GM21619 (cell line): ENCODE data around the gene PPFIA1.

Source experiments
- ATAC-seq: cut with Tn5 transposase; IDR thresholded peaks from one replicate; pipeline ENCODE4 v1.9.1; 2021; ENCODE audit not compliant: unreplicated experiment

PPFIA1 gene

GRCh38 chr11:70352601-70353000 is 82.1 kb downstream of the PPFIA1 start:
- no peak for ATAC-seq

GRCh38 chr11:70353329-70353728 is 82.8 kb downstream of the PPFIA1 start:
- ATAC-seq: no peak

GRCh38 chr11:70353900-70354568 is 83.5 kb downstream of the PPFIA1 start:
- no peak for ATAC-seq

GRCh38 chr11:70354629-70355028 is 84.1 kb downstream of the PPFIA1 start:
- ATAC-seq: no peak

- no peak for ATAC-seq
Observed at GRCh38 chr11:70358753-70359152, 88.3 kb downstream of the PPFIA1 start.

GRCh38 chr11:70359451-70360205 is 89.1 kb downstream of the PPFIA1 start:
- no peak for ATAC-seq

GRCh38 chr11:70360211-70360610 is 89.7 kb downstream of the PPFIA1 start:
- ATAC-seq: no peak

GRCh38 chr11:70364178-70364577 is 93.7 kb downstream of the PPFIA1 start:
- ATAC-seq: no peak

- ATAC-seq: no peak
Observed at GRCh38 chr11:70364745-70365543, 94.5 kb downstream of the PPFIA1 start.

- ATAC-seq: no peak
Observed at GRCh38 chr11:70365544-70365927, 95.0 kb downstream of the PPFIA1 start.

- no peak for ATAC-seq
Observed at GRCh38 chr11:70367071-70367470, 96.6 kb downstream of the PPFIA1 start.

GRCh38 chr11:70368961-70369360 is 98.5 kb downstream of the PPFIA1 start:
- ATAC-seq: no peak

GRCh38 chr11:70371241-70371640 is 100.8 kb downstream of the PPFIA1 start:
- no peak for ATAC-seq

- ATAC-seq: no peak
Observed at GRCh38 chr11:70372076-70372475, 101.6 kb downstream of the PPFIA1 start.

GRCh38 chr11:70376621-70377020 is 106.1 kb downstream of the PPFIA1 start:
- ATAC-seq: no peak

GRCh38 chr11:70377645-70378044 is 107.2 kb downstream of the PPFIA1 start:
- no peak for ATAC-seq

- no peak for ATAC-seq
Observed at GRCh38 chr11:70378506-70379134, 108.1 kb downstream of the PPFIA1 start.

GRCh38 chr11:70381350-70381749 is 110.9 kb downstream of the PPFIA1 start:
- ATAC-seq: no peak

GRCh38 chr11:70381872-70382861 is 111.7 kb downstream of the PPFIA1 start:
- ATAC-seq: no peak
